ENCODE results near the gene ARHGAP24. TPM values are rescaled to one million over a fixed set of nuclear protein-coding genes. Genes with fewer than 3 reads are reported as not detected.

ARHGAP24 gene
- total RNA-seq, 4 donors from 2014 or later, result 41.6 to 71.2 (median 62.0) TPM

DNA sequence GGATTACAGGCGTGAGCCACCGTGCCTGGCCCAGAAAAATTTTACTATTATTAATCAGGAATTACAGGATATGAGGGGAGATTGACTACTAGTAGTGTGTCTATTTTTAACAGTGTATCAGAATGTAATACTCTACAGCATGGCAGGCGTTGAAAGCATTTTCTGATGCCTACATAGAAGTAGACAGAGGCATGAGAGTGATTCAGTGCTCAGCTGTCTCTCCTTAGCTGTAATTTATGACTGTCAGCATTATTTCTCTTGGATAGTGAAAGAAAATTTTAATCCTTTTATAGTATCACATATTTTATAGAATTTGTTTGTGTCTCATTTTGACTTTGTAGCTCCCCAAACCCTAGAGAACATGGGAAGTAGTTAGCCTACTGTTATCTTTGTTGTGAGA lies 20.7 kb downstream of the ARHGAP24 start:
- Histone ChIP-seq H3K27me3 (no peaks in the 10 kb centered on the region), H3K9me3 (no peaks in the 10 kb centered on the region), H3K27ac (peak overlapping the region in 2 of 4 donors; percentile 5 to 26), H3K4me3 (no peak overlapping the region), H3K4me1 (peaks cover 0 to 45% (median 18%) of the 10 kb centered on the region in 4 donors), H3K36me3 (no peaks in the 10 kb centered on the region)
- no peak for DNase-seq (ENCODE audit: low spot score in 2 of 2)
- WGBS, 2 donors, result 90 to 92% methylated on average over 3 of the region's 3 CpGs
- no peak for TF ChIP-seq POLR2A (IDR thresholded peaks at IDR 0.05)

DNA sequence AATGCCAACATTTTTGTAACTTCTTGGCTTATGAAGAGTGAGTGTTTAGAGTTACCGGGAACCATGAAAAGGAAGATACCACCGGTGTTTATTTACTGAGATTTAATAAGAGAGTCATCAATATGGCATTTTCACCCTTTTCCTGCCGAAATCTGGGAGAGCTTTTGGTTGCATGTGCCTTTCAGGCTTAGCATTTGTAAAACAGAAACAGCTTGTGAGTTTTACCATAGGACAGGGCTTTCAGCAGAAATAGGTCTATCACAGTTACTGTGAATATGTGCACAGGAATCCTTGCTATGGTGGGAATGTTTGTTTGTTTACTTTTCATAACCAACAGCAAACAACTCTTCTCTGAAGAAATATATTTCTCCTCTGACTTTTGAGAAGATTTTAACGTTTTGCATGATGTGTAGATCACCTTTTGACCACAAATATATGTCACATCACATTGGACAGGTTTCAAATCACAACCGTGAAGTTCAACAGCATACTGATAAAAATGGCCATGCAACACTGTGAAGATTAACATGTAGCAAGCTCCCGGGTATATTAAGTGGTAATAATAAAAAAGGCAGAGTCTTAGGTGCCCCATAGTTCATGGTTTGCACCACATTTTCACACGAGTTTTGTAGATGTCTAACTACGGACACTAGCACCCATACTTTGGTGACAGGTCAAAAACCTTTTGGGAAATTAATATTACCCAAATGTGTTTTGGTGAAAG lies 21.3 kb downstream of the ARHGAP24 start:
- 67% methylated on average over 8 of the region's 8 CpGs for WGBS, 2 donors
- no peak for DNase-seq (ENCODE audit: low spot score in 2 of 2)
- Histone ChIP-seq H3K27ac (peak overlapping the region in 2 of 4 donors; percentile 5 to 26), H3K4me1 (peaks cover 0 to 45% (median 18%) of the 10 kb centered on the region in 4 donors), H3K9me3 (no peaks in the 10 kb centered on the region), H3K36me3 (no peaks in the 10 kb centered on the region), H3K27me3 (no peaks in the 10 kb centered on the region), H3K4me3 (no peak overlapping the region)
- no peak for TF ChIP-seq CTCF (IDR thresholded peaks at IDR 0.05)
- no peak for TF ChIP-seq POLR2A (IDR thresholded peaks at IDR 0.05)
- no peak for TF ChIP-seq EP300 (IDR thresholded peaks at IDR 0.05)

- no peak for DNase-seq (ENCODE audit: low spot score in 2 of 2)
- Histone ChIP-seq H3K9me3 (no peaks in the 10 kb centered on the region), H3K4me1 (peaks cover 0 to 45% (median 18%) of the 10 kb centered on the region in 4 donors), H3K36me3 (no peaks in the 10 kb centered on the region), H3K27ac (peak overlapping the region in 2 of 4 donors; percentile 26 to 74), H3K27me3 (no peaks in the 10 kb centered on the region), H3K4me3 (no peak overlapping the region)
- 38 to 41% methylated on average over 4 of the region's 4 CpGs for WGBS, 2 donors
- no peak for TF ChIP-seq CTCF (IDR thresholded peaks at IDR 0.05)
- no peak for TF ChIP-seq POLR2A (IDR thresholded peaks at IDR 0.05)
- no peak for TF ChIP-seq EP300 (IDR thresholded peaks at IDR 0.05)
Measured at GRCh38 chr4:85496933-85497332, 22.0 kb downstream of the ARHGAP24 start.

- Histone ChIP-seq H3K4me3 (no peak overlapping the region), H3K4me1 (peaks cover 0 to 45% (median 18%) of the 10 kb centered on the region in 4 donors), H3K27me3 (no peaks in the 10 kb centered on the region), H3K27ac (peak overlapping the region in 3 of 4 donors; percentile 38 to 76 (median 74)), H3K36me3 (no peaks in the 10 kb centered on the region), H3K9me3 (no peaks in the 10 kb centered on the region)
- peak in 1 of 2 donors; percentile 41 for TF ChIP-seq EP300 (IDR thresholded peaks at IDR 0.05)
- no peak for TF ChIP-seq CTCF (IDR thresholded peaks at IDR 0.05)
- no peak for TF ChIP-seq POLR2A (IDR thresholded peaks at IDR 0.05)
- 44 to 48% methylated on average over 5 of the region's 5 CpGs for WGBS, 2 donors
- DNase-seq (ENCODE audit: low spot score in 2 of 2), result no peak
Measured at GRCh38 chr4:85498068-85498733, 23.3 kb downstream of the ARHGAP24 start.

DNA sequence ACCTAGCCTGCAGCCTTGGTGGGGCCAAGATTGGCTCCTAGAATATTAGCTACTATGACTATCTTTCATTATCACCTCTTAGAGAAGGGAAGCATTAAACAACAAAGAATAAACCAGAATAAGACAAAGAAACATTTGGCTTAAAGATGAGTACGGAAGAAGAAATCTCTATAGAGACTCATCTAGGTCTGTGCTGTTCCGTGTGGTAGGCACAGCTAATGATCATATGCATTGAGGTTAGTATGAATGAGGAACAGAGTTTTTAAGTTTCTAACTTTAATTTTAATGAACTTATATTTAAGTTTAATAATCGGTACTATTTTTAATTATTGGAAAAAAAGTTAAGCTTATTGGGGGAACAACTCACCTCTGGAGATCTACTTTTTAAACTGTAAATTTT lies 24.6 kb downstream of the ARHGAP24 start:
- DNase-seq (ENCODE audit: low spot score in 2 of 2), result no peak
- Histone ChIP-seq H3K27ac (peak overlapping the region in 1 of 4 donors; percentile 76), H3K4me1 (peaks cover 0 to 45% (median 18%) of the 10 kb centered on the region in 4 donors), H3K4me3 (no peak overlapping the region), H3K27me3 (no peaks in the 10 kb centered on the region), H3K9me3 (no peaks in the 10 kb centered on the region), H3K36me3 (no peaks in the 10 kb centered on the region)
- TF ChIP-seq EP300 (IDR thresholded peaks at IDR 0.05), result no peak
- TF ChIP-seq POLR2A (IDR thresholded peaks at IDR 0.05), result no peak
- TF ChIP-seq CTCF (IDR thresholded peaks at IDR 0.05), result no peak
- 92 to 93% methylated on average over 3 of the region's 3 CpGs for WGBS, 2 donors
